NCI-H345 (cell line): ENCODE measurements around the gene SMIM24.
"Not testable (repeated sequence)": the region's sequence is repeated elsewhere in the genome, so short reads cannot be mapped to it uniquely, and the experiment has no call there.

Source experiments
- DNase-seq: peaks from one replicate; lab custom pipeline; 2025; lab: John Stamatoyannopoulos, UW

Gene SMIM24

DNA sequence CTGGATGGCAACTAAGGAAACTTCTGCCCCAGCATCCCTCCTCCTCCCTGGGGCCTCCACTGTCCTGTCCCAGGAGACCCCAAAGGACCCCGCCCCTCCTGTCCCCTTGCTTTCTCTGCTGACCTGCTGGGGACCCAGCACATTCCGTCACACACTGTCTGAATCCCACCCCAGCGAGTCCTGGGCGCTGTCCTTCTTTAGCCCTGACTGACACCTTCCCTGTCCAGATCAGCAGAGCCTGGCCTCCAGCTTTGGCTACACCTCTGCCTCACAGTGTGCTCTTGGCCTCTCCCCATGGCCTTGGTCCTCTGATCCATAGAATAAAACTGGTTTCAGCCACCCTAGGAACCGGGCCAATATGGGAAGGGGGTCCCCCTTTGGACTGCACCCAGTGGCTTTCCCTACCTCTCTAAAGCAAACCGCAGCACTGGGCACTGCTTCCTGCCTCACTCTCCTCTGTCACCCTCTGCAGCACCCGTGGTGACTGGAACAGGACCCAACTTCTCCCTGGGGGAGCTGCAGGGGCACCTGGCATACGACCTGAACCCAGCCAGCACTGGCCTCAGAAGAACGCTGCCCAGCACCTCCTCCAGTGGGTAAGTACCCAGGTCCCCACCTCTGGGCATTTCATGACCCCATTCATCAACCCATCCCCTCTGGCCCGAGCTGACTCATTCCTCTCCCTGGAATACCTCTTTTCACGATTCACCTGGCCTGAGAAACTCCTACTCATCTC, 46.4 kb downstream of the SMIM24 start:
- DNase-seq, result no peak

DNA sequence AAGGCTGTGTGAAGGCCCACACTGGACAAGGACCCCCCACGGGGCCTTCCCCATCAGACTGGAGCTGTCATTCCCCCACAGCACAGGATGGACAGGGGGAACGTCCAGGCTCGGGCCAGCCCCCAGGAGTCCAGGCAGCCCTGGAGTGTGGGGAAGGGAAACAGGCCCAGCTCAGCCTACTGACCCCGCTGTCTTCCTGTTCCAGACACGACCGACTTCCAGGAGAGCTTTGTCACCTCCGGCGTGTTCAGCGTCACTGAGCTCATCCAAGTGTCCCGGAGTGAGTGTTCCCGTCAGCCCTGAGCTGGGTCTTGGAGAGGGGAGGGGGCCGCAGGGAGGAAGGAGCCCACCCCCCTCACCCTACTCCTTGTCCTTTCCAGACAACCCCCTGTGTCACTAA, 47.0 kb downstream of the SMIM24 start:
- no peak for DNase-seq

DNA sequence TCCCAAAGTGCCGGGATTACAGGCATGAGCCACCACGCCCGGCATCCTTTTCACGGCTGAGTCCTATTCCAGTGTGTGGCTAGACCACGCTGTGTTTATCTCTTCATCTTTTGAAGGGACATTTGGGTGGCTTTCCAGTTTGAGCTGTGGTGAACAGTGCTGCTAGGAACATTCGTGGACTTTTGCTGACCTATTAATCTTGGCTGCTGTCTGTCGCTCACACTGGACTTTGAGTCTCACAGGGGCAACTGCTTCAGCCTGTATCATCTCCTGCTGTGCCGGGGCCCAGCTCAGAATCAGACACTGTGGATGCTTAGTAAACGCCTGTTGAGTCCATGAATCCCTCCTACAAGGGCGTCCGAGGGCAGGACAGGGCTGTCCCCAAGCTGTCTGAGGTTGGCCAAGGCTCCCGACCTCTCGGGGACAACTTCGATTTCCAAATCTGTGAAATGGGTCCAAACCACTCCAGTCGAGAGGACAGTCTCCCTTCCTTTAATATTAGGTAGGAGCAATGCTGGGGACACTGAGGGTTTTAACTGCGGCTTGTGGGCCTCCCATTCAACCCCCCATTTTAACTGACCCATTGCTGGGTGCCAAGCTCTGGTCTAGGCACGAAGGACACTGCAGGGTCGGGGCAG, 48.4 kb downstream of the SMIM24 start:
- no peak for DNase-seq

DNA sequence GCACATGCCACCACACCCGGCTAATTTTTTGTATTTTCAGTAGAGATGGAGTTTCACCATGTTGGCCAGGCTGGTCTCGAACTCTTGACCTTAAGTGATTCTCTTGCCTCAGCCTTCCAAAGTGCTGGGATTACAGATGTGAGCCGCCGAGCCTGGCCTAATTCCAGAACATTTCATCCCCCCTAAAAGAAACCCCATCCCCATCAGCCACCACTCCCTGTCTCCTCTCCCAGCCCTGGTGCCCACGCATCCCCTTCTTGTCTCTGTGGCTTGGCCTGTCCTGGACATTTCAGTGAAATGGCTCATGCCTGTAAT, 50.0 kb downstream of the SMIM24 start:
- not testable (repeated sequence) for DNase-seq

DNA sequence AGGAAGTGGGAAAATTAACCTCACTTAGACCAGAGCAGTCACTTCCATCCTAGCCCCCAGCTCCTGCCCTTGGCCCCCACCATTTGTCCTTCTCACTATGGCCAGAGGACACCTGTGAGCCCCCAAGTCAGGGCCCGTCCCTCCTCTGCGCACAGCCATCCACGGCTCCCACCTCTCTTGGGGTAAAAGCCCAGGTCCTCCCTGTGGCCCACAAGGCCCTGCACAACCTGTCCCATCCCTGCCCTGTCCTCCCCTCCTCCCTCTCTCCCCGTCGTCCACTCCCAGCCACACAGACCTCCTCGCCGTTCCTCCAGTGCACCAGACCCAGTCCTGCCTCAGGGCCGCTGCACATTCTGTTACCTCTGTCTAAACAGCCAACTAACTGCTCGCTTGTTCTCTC, 53.9 kb downstream of the SMIM24 start:
- DNase-seq, result no peak
